GM10248 (cell line): ENCODE results near the gene ABCB8.

Experiments used
- CTCF ChIA-PET: fragments of 300-600 bp; sonication (Branson Sonifier 250); formaldehyde crosslinking; extraction: SDS; loops from one replicate; lab custom pipeline; 2021; ENCODE audit warnings: antibody characterized with exemption; lab: Yijun Ruan, JAX
- POLR2A ChIA-PET: fragments of 350-650 bp; sonication (Branson Sonifier 250); formaldehyde crosslinking; extraction: SDS; loops from one replicate; lab custom pipeline; 2020; ENCODE audit warnings: antibody characterized with exemption; lab: Yijun Ruan, JAX
- DNase-seq: peaks from one replicate; pipeline ENCODE4 v3.0.0; 2012; ENCODE audit errors: extremely low spot score
- TF ChIP-seq, protein P1 (sequence below): IDR thresholded peaks from 2 replicates; pipeline ENCODE4 v1.5.1; 2012; ENCODE audit warnings: mild to moderate bottlenecking, low read depth; ENCODE audit errors: extremely low read depth, missing control alignments, control extremely low read depth

ABCB8 gene

DNA sequence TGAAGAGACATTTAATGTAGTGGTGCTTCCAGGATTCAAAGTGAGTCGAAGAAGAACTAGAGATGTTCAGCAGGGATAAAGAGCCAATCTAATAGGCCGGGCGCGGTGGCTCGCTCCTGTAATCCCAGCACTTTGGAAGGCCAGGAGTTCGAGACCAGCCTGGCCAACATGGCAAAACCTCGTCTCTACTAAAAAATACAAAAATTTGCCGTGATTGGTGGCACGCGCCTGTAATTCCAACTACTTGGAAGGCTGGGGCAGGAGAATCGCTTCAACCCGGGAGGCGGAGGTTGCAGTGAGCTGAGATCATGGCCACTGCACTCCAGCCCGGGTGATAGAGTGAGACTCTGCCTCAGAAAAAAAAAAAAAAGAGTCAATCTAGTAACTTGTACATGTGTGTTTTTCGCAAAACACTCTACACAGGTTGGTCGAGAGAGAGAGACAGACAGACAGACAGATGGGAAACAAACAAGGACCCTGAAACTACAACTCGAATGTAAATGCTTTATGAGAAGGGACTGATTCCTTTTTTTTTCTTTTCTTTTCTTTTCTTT, 775 bp downstream of the ABCB8 start:
- DNase-seq = no peak
- TF ChIP-seq, protein P1, sequence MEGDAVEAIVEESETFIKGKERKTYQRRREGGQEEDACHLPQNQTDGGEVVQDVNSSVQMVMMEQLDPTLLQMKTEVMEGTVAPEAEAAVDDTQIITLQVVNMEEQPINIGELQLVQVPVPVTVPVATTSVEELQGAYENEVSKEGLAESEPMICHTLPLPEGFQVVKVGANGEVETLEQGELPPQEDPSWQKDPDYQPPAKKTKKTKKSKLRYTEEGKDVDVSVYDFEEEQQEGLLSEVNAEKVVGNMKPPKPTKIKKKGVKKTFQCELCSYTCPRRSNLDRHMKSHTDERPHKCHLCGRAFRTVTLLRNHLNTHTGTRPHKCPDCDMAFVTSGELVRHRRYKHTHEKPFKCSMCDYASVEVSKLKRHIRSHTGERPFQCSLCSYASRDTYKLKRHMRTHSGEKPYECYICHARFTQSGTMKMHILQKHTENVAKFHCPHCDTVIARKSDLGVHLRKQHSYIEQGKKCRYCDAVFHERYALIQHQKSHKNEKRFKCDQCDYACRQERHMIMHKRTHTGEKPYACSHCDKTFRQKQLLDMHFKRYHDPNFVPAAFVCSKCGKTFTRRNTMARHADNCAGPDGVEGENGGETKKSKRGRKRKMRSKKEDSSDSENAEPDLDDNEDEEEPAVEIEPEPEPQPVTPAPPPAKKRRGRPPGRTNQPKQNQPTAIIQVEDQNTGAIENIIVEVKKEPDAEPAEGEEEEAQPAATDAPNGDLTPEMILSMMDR = no peak
- CTCF ChIA-PET = interaction anchor here (1.0 to 1.9 kb wide), 7 partner anchors 8 to 82 kb away, joined by 3 to 20 read pairs (median 5); no protein-coding TSS in a partner anchor
- POLR2A ChIA-PET = no interaction called here

GRCh38 chr7:151031011-151031410, 2.8 kb downstream of the ABCB8 start:
- POLR2A ChIA-PET = no interaction called here
- CTCF ChIA-PET = interaction anchor here (1.0 to 4.5 kb wide), 2 partner anchors 13 to 23 kb away, joined by 3 to 19 read pairs; no protein-coding TSS in a partner anchor
- TF ChIP-seq, protein P1 = no peak
- DNase-seq = no peak

- ChIA-PET CTCF (interaction anchor here (1.2 to 4.5 kb wide), 5 partner anchors 9 to 91 kb away, joined by 3 to 19 read pairs (median 5); no protein-coding TSS in a partner anchor), POLR2A (no interaction called here)
- no peak for DNase-seq
- TF ChIP-seq, protein P1 = no peak
Measured at GRCh38 chr7:151032936-151033863, 5.0 kb downstream of the ABCB8 start.

DNA sequence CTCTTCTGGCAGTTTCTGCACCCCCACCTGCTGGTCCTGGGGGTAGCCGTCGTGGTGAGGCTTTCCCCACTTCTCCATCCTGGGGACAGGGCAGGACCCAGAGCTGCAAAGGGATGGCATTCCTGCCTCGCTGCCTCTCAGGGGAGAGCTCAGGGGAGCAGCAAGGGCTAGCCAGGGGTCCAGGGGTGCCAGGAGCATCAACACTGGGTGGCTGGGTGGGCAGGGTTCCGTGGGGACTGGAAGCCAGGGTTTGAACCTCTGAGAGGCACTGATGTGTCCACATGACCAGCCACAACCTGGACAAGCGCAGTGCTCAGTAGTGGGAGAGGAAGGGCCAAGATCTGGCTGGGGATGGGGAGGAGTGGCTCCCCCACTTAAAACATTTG, 5.6 kb downstream of the ABCB8 start:
- DNase-seq = no peak
- ChIA-PET CTCF (interaction anchor here (2.7 to 4.5 kb wide), 2 partner anchors 13 to 15 kb away, joined by 7 to 19 read pairs; no protein-coding TSS in a partner anchor), POLR2A (no interaction called here)
- TF ChIP-seq, protein P1 = no peak

DNA sequence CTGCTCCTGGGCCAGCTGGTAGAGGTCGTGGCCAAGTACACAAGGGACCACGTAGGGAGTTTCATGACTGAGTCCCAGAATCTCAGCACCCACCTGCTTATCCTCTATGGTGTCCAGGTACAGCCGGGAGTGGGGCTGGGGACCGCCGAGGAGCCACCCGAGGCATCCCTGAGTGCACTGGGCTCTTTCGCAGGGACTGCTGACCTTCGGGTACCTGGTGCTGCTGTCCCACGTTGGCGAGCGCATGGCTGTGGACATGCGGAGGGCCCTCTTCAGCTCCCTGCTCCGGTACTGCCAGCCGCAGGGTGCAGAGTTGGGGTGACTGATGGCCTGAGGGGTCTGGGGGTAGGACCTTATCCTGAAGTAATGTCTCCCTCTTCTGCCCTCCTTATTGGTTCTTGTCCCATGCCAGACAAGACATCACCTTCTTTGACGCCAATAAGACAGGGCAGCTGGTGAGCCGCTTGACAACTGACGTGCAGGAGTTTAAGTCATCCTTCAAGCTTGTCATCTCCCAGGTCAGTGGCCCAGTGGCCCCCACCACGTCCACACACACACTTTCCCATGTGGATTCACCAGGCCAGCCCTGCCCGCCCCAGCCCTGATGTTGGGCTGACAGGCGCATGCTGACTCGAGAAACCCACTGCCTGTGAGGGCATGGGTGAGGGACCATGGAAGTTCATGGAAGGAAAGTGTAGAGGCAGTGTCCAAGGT, 6.2 kb downstream of the ABCB8 start:
- TF ChIP-seq, protein P1 = no peak
- DNase-seq = no peak
- ChIA-PET CTCF (interaction anchor here (2.7 to 4.5 kb wide), 2 partner anchors 13 to 16 kb away, joined by 7 to 19 read pairs; no protein-coding TSS in a partner anchor), POLR2A (no interaction called here)
